Hepatocyte (in vitro differentiated cells): ENCODE results near the gene ZNF615. TPM values are rescaled to one million over a fixed set of nuclear protein-coding genes. Genes with fewer than 3 reads are reported as not detected.

Source experiments
- DNase-seq: peaks from one replicate; pipeline ENCODE4 v3.0.0-alpha.2; 2016; ENCODE audit warnings: low spot score
- H2AFZ ChIP-seq: fragments of 200-600 bp; sonication (generic); 2 replicates; pipeline ENCODE4 v1.6.0; 2016; ENCODE audit warnings: antibody characterized with exemption, mild to moderate bottlenecking
- H3K27ac ChIP-seq: fragments of 200-600 bp; sonication (generic); 2 replicates; pipeline ENCODE4 v1.5.1; 2016; ENCODE audit warnings: mild to moderate bottlenecking
- H3K27me3 ChIP-seq: fragments of 200-600 bp; sonication (generic); 2 replicates; pipeline ENCODE4 v1.6.1; 2016
- H3K36me3 ChIP-seq: fragments of 200-600 bp; sonication (generic); replicated peaks from 2 replicates; pipeline ENCODE4 v1.5.1; 2016; ENCODE audit warnings: low read depth; ENCODE audit not compliant: insufficient read depth
- H3K4me1 ChIP-seq: fragments of 200-600 bp; sonication (generic); 2 replicates; pipeline ENCODE4 v1.5.1; 2016; ENCODE audit warnings: mild to moderate bottlenecking, moderate library complexity; ENCODE audit not compliant: insufficient read depth
- H3K4me2 ChIP-seq: fragments of 200-600 bp; sonication (generic); 2 replicates; pipeline ENCODE4 v1.6.0; 2016
- H3K4me3 ChIP-seq: fragments of 200-600 bp; sonication (generic); 2 replicates; pipeline ENCODE4 v1.5.1; 2016; ENCODE audit warnings: mild to moderate bottlenecking
- H3K79me2 ChIP-seq: fragments of 200-600 bp; sonication (generic); 2 replicates; pipeline ENCODE4 v1.6.0; 2017; ENCODE audit warnings: mild to moderate bottlenecking
- H3K9me2 ChIP-seq: fragments of 200-600 bp; sonication (generic); replicated peaks from 2 replicates; pipeline ENCODE4 v1.6.0; 2017; ENCODE audit warnings: mild to moderate bottlenecking; ENCODE audit not compliant: insufficient read depth
- H3K9me3 ChIP-seq: fragments of 200-600 bp; sonication (generic); 2 replicates; pipeline ENCODE4 v1.5.1; 2016; ENCODE audit warnings: low read depth, mild to moderate bottlenecking
- H4K20me1 ChIP-seq: fragments of 200-600 bp; sonication (generic); 2 replicates; pipeline ENCODE4 v1.6.0; 2016; ENCODE audit warnings: mild to moderate bottlenecking; ENCODE audit not compliant: insufficient read depth, poor library complexity, severe bottlenecking
- CTCF ChIP-seq: fragments of 200-600 bp; sonication (generic); IDR thresholded peaks from 2 replicates; pipeline ENCODE4 v1.5.1; 2016; ENCODE audit warnings: antibody characterized with exemption, mild to moderate bottlenecking; ENCODE audit not compliant: poor library complexity
- EZH2 ChIP-seq: fragments of 200-600 bp; sonication (generic); IDR thresholded peaks from 2 replicates; pipeline ENCODE4 v1.6.1; 2016; ENCODE audit warnings: antibody characterized with exemption, mild to moderate bottlenecking, borderline replicate concordance
- EZH2phosphoT487 ChIP-seq: fragments of 200-600 bp; sonication (generic); IDR thresholded peaks from one replicate; pipeline ENCODE4 v1.6.1; 2018; ENCODE audit warnings: antibody characterized with exemption, mild to moderate bottlenecking, low read depth, moderate library complexity; ENCODE audit not compliant: unreplicated experiment, severe bottlenecking
- WGBS: methylation state at CpG from one replicate; pipeline ENCODE4 v1.1.6; 2016; ENCODE audit warnings: low lambda C conversion rate; ENCODE audit errors: missing lambda C conversion rate; 5-methylcytosine and 5-hydroxymethylcytosine counted together
- polyA plus RNA-seq: library from polyadenylated mRNA; unstranded; fragments of >200 nt; fragmentation: Nextera tagmentation; extraction: Ambion mirVana; gene quantifications from 2 replicates; pipeline ENCODE4 v1.2.1, GENCODE V29; 2016
- total RNA-seq: library from RNA; depleted of rRNA; stranded (reverse); fragments of >200 nt; gene quantifications from 2 replicates; pipeline ENCODE4 v1.2.3, GENCODE V29; 2014

Gene ZNF615
- total and polyA plus RNA-seq, 2 experiments from 2014 or later = 4.9 to 11.6 TPM

- DNase-seq = peak; percentile 16
These were observed 583 bp downstream of the ZNF615 start for GRCh38 chr19:52007451-52007805.

GRCh38 chr19:51994048-51994644, 13.9 kb downstream of the ZNF615 start:
- H3K36me3 ChIP-seq = peaks cover 26% of the 10 kb centered on the region
- H3K27me3 ChIP-seq = no peaks in the 10 kb centered on the region
- WGBS = 100% methylated on average over 2 of the region's 2 CpGs
- no peaks in the 10 kb centered on the region for H4K20me1 ChIP-seq
- H3K9me2 ChIP-seq = no peaks in the 10 kb centered on the region
- H3K4me3 ChIP-seq = no peak overlapping the region
- DNase-seq = no peak
- peaks cover 72% of the 10 kb centered on the region for H3K9me3 ChIP-seq
- no peak overlapping the region for H3K27ac ChIP-seq
- H3K4me1 ChIP-seq = no peaks in the 10 kb centered on the region
- no peaks in the 10 kb centered on the region for H3K79me2 ChIP-seq
- no peak overlapping the region for H2AFZ ChIP-seq
- no peak for TF ChIP-seq EZH2
- no peak for TF ChIP-seq EZH2phosphoT487
- TF ChIP-seq CTCF = no peak
- H3K4me2 ChIP-seq = no peak overlapping the region

More at GRCh38 chr19:52007451-52007805, 583 bp downstream of the ZNF615 start:
- peaks cover 10% of the 10 kb centered on the region for H3K9me3 ChIP-seq
- peak overlapping the region; percentile 84 for H3K4me2 ChIP-seq
- H2AFZ ChIP-seq = peak overlapping the region; percentile 100
- no peaks in the 10 kb centered on the region for H3K9me2 ChIP-seq
- no peak for TF ChIP-seq EZH2phosphoT487
- TF ChIP-seq EZH2 = no peak
- TF ChIP-seq CTCF = no peak
- WGBS = 3% methylated on average over 9 of the region's 9 CpGs
- H3K4me3 ChIP-seq = peak overlapping the region; percentile 76
- H3K79me2 ChIP-seq = peaks cover 49% of the 10 kb centered on the region
- H4K20me1 ChIP-seq = no peaks in the 10 kb centered on the region
- H3K27me3 ChIP-seq = no peaks in the 10 kb centered on the region
- H3K4me1 ChIP-seq = peaks cover 6% of the 10 kb centered on the region
- no peaks in the 10 kb centered on the region for H3K36me3 ChIP-seq
- H3K27ac ChIP-seq = peak overlapping the region; percentile 89

- Histone ChIP-seq H3K4me2 (no peak overlapping the region), H2AFZ (no peak overlapping the region), H3K4me1 (no peaks in the 10 kb centered on the region), H3K4me3 (no peak overlapping the region), H3K27me3 (no peaks in the 10 kb centered on the region), H3K9me3 (peaks cover 65% of the 10 kb centered on the region), H3K9me2 (no peaks in the 10 kb centered on the region), H4K20me1 (no peaks in the 10 kb centered on the region), H3K79me2 (no peaks in the 10 kb centered on the region), H3K27ac (no peak overlapping the region), H3K36me3 (peaks cover 22% of the 10 kb centered on the region)
- DNase-seq = no peak
- no peak for TF ChIP-seq EZH2phosphoT487
- no peak for TF ChIP-seq CTCF
- no peak for TF ChIP-seq EZH2
- WGBS = 98% methylated on average over 10 of the region's 10 CpGs
These were observed 14.6 kb downstream of the ZNF615 start for GRCh38 chr19:51993422-51993821.
